ENCODE results near the gene YPEL5. TPM values are rescaled to one million over a fixed set of nuclear protein-coding genes. Genes with fewer than 3 reads are reported as not detected.

YPEL5 gene
- total and polyA plus RNA-seq, 3 experiments from 2014 or later = 35.7 to 119 (median 38.3) TPM

DNA sequence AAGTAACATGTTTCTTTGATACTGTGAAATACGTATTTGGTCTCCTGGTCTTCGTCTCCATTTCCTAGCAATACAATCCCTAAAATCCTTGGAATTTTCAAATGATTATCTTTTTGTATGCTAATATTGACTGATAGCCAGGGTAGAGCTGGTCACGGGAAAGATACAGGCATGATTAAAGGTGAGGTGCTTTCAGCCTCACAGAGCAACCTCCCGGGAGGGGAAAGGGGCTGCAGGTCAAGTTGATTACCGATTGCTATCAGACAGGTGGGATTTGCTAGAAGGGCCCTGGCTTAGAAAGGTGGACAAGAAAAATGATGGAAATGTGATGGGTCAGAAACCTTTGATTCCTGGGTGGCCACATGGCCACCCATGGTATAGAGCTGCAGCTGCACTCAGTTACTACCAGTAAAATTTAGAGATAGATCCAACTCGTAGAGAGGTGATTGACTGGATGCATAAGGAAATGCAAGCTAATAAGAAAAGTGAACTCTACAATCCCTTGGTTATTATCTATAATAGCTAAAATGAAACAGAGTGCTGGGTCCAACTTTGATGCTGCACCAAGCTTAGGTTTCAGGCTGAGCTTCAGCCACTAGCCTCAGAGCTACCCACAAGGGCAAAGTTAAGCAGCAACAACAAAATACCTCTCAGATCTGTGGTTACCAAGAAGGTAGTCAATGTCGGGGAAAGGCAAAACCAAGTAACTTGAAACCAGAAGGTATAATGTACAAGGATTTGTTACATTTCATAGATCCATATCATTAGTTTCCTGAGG lies 15.3 kb downstream of the YPEL5 start:
- POLR2A ChIA-PET = no interaction called here
- Mint-ChIP-seq H3K27ac (peak overlapping the region in 4 of 8 donors; percentile 36 to 97 (median 75)), H3K27me3 (peaks cover 0 to 5% of the 10 kb centered on the region in 2 donors), H3K36me3 (peaks cover 13 to 54% (median 27%) of the 10 kb centered on the region in 3 donors), H3K4me1 (peaks cover 5 to 36% (median 19%) of the 10 kb centered on the region in 3 donors), H3K9me3 (no peaks in the 10 kb centered on the region), H3K4me3 (peak overlapping the region in 3 of 7 donors; percentile 7 to 61 (median 51))
- peaks cover 32% of the 10 kb centered on the region for H3K36me3 ChIP-seq (ENCODE audit: insufficient read depth, low read length)
- no peaks in the 10 kb centered on the region for H3K4me1 ChIP-seq (ENCODE audit: insufficient read depth, low read length)
- H3K9me3 ChIP-seq (ENCODE audit: low read length) = no peaks in the 10 kb centered on the region
- no peak for DNase-seq
- H3K27me3 ChIP-seq (ENCODE audit: insufficient read depth, low read length, poor library complexity, severe bottlenecking) = no peaks in the 10 kb centered on the region
- H3K27ac ChIP-seq (ENCODE audit: low read depth, low read length) = no peak overlapping the region
- H3K4me3 ChIP-seq (ENCODE audit: low read length) = no peak overlapping the region
- CTCF ChIA-PET = interaction anchor here (0.9 to 10.9 kb wide), 4 partner anchors 14 to 557 kb away, joined by 3 to 292 read pairs (median 35); partner anchors contain the start of gene YPEL5

DNA sequence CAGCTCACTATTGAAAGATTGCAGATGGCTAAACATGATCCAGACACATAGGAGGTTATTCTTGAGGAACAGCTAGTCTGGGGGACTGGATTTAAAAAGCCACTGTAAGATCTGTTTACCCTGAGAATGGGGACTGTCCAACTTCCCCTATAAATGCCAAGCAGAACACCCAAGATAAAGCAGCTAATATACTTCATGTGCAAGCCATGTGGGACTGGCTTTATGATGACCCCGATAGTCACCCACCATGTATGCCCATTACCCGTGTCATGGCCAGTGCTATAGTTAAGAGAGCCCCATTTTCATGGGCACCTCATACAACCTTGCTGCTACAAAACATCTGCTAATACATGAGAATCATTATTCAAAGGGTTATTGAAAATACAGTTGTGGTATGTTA lies 16.0 kb downstream of the YPEL5 start:
- Histone ChIP-seq H3K27me3 (ENCODE audit: insufficient read depth, low read length, poor library complexity, severe bottlenecking) (no peaks in the 10 kb centered on the region), H3K27ac (ENCODE audit: low read depth, low read length) (no peak overlapping the region), H3K36me3 (ENCODE audit: insufficient read depth, low read length) (peaks cover 25% of the 10 kb centered on the region), H3K9me3 (ENCODE audit: low read length) (no peaks in the 10 kb centered on the region), H3K4me3 (ENCODE audit: low read length) (no peak overlapping the region), H3K4me1 (ENCODE audit: insufficient read depth, low read length) (no peaks in the 10 kb centered on the region)
- DNase-seq = peak in 1 of 5 donors; percentile 48
- Mint-ChIP-seq H3K4me1 (peaks cover 5 to 29% (median 13%) of the 10 kb centered on the region in 3 donors), H3K27ac (peak overlapping the region in 6 of 8 donors; percentile 0 to 97 (median 34)), H3K4me3 (peak overlapping the region in 2 of 7 donors; percentile 4 to 61), H3K9me3 (no peaks in the 10 kb centered on the region), H3K36me3 (peaks cover 6 to 47% (median 21%) of the 10 kb centered on the region in 3 donors), H3K27me3 (peaks cover 0 to 5% of the 10 kb centered on the region in 2 donors)
- POLR2A ChIA-PET = no interaction called here
- CTCF ChIA-PET = interaction anchor here (0.9 to 10.9 kb wide), 6 partner anchors 15 to 556 kb away, joined by 3 to 292 read pairs (median 16); partner anchors contain the start of gene YPEL5

DNA sequence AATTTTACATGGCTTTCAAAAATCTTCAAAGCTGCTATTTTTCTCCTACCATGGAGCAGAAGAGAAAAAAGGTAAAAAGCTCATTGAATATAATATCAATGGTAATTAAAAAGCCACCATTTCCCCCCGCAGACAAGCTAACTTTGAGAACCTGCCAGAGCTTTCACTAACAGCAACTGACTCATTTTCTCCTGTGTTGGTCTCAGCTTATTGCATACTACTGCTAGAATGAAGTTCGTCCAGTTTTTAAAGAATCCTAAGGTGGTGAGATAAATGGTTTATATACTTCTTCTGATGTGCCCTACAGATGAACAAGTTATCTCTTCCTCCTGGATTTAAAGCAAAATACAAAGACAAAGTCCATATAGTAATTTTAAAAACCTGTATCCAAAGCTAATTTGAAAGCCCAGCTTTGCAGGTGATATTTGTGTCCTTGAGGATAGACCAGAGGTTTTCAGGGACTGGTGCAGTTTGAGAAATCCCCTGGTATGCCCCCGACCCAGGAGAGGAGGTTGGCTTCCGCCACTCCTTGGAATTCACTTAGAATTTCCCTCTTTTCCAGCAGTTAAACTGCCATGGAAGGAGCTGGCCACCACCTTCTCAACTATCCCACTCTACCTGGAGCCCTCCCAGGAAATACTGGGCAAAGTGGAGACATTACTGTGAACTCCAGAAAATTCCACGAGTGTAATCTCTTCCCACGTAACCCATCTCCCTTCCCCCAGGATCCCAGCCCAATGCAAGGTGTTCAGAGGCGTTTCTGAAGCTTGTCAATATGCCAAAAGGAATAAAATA lies 17.5 kb downstream of the YPEL5 start:
- H3K36me3 ChIP-seq (ENCODE audit: insufficient read depth, low read length) = peaks cover 10% of the 10 kb centered on the region
- peaks cover 0 to 6% of the 10 kb centered on the region in 2 donors for H3K27me3 Mint-ChIP-seq
- H3K4me3 ChIP-seq (ENCODE audit: low read length) = no peak overlapping the region
- DNase-seq = no peak
- peak overlapping the region in 2 of 8 donors; percentile 8 to 97 for H3K27ac Mint-ChIP-seq
- H3K4me3 Mint-ChIP-seq = peak overlapping the region in 1 of 7 donors; percentile 35
- H3K27ac ChIP-seq (ENCODE audit: low read depth, low read length) = no peak overlapping the region
- no peaks in the 10 kb centered on the region for H3K4me1 ChIP-seq (ENCODE audit: insufficient read depth, low read length)
- POLR2A ChIA-PET = interaction anchor here (0.5 to 1.4 kb wide), 10 partner anchors 17 to 547 kb away, joined by 3 to 10 read pairs (median 3); partner anchors contain the start of genes LBH and YPEL5
- H3K9me3 Mint-ChIP-seq = no peaks in the 10 kb centered on the region
- peaks cover 5 to 16% (median 10%) of the 10 kb centered on the region in 3 donors for H3K4me1 Mint-ChIP-seq
- H3K9me3 ChIP-seq (ENCODE audit: low read length) = no peaks in the 10 kb centered on the region
- CTCF ChIA-PET = interaction anchor here (0.7 to 10.9 kb wide), 45 partner anchors 8 to 1173 kb away, joined by 3 to 292 read pairs (median 4); partner anchors contain the start of genes LBH and YPEL5
- peaks cover 0 to 34% (median 10%) of the 10 kb centered on the region in 3 donors for H3K36me3 Mint-ChIP-seq
- no peaks in the 10 kb centered on the region for H3K27me3 ChIP-seq (ENCODE audit: insufficient read depth, low read length, poor library complexity, severe bottlenecking)

DNA sequence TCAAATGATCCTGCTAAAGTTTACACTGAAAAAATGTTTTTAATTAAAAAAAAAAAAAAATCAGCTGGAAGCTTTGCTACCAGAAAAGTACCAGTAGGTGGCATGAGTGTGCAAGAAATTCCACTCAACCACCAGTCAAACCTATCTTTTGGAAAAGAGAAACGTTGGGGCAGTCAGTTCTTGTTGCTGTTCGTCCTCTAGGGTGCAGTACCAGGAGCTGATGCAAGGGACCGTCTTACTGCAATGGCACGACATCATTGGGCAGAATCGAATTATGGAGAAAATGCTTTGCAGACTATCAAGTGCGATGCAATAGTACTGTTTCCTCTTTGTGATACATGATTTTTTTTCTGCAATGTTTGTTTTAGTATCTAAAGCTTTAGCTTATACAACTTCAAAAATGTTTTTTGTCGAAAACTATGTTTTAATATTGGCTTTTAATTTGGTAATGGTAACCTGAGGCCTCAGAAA lies 18.3 kb downstream of the YPEL5 start:
- H3K27me3 ChIP-seq (ENCODE audit: insufficient read depth, low read length, poor library complexity, severe bottlenecking) = no peaks in the 10 kb centered on the region
- no peaks in the 10 kb centered on the region for H3K4me1 ChIP-seq (ENCODE audit: insufficient read depth, low read length)
- peak overlapping the region in 1 of 7 donors; percentile 35 for H3K4me3 Mint-ChIP-seq
- H3K36me3 ChIP-seq (ENCODE audit: insufficient read depth, low read length) = peaks cover 3% of the 10 kb centered on the region
- H3K27ac ChIP-seq (ENCODE audit: low read depth, low read length) = no peak overlapping the region
- H3K27ac Mint-ChIP-seq = peak overlapping the region in 1 of 8 donors; percentile 97
- no peaks in the 10 kb centered on the region for H3K9me3 Mint-ChIP-seq
- ChIA-PET CTCF (interaction anchor here (0.7 to 10.9 kb wide), 44 partner anchors 9 to 1173 kb away, joined by 3 to 292 read pairs (median 4); partner anchors contain the start of genes LBH and YPEL5), POLR2A (interaction anchor here (0.6 to 1.4 kb wide), 10 partner anchors 18 to 547 kb away, joined by 3 to 10 read pairs (median 4); partner anchors contain the start of genes LBH and YPEL5)
- peaks cover 0 to 8% of the 10 kb centered on the region in 2 donors for H3K27me3 Mint-ChIP-seq
- no peak overlapping the region for H3K4me3 ChIP-seq (ENCODE audit: low read length)
- peak in 4 of 5 donors; percentile 43 to 81 (median 80) for DNase-seq
- H3K36me3 Mint-ChIP-seq = peaks cover 0 to 27% (median 10%) of the 10 kb centered on the region in 3 donors
- H3K4me1 Mint-ChIP-seq = peaks cover 5 to 14% (median 10%) of the 10 kb centered on the region in 3 donors
- no peaks in the 10 kb centered on the region for H3K9me3 ChIP-seq (ENCODE audit: low read length)

DNA sequence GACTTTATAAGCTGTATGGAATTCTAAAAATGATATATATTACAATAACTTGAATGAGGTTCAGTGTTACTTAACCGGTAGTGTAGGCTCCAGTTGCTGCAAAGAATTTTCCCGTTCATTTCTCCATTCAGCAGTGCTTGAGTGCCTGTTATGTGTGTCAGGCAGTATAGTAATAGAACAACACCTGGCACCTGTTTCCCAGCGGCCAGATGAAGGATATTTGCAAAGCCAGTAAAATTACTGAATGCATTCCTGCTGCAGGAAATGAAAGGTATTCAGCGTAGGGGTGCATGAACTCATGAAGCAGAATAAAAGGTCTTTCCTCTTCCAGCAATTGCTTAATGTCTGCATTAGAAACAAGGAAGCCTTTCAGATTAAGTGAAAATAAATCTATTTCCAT lies 18.8 kb downstream of the YPEL5 start:
- H3K9me3 Mint-ChIP-seq = no peaks in the 10 kb centered on the region
- H3K4me1 Mint-ChIP-seq = peaks cover 5 to 10% (median 5%) of the 10 kb centered on the region in 3 donors
- no peak overlapping the region for H3K27ac ChIP-seq (ENCODE audit: low read depth, low read length)
- H3K36me3 ChIP-seq (ENCODE audit: insufficient read depth, low read length) = no peaks in the 10 kb centered on the region
- H3K4me3 Mint-ChIP-seq = no peak overlapping the region
- H3K4me1 ChIP-seq (ENCODE audit: insufficient read depth, low read length) = no peaks in the 10 kb centered on the region
- ChIA-PET POLR2A (interaction anchor here (0.8 to 1.4 kb wide), 5 partner anchors 18 to 546 kb away, joined by 4 to 10 read pairs (median 6); partner anchors contain the start of genes LBH and YPEL5), CTCF (interaction anchor here (0.8 to 10.9 kb wide), 37 partner anchors 9 to 1172 kb away, joined by 3 to 292 read pairs (median 4); partner anchors contain the start of genes LBH and YPEL5)
- peak overlapping the region in 1 of 8 donors; percentile 56 for H3K27ac Mint-ChIP-seq
- no peak for DNase-seq
- H3K27me3 Mint-ChIP-seq = peaks cover 0 to 8% of the 10 kb centered on the region in 2 donors
- H3K9me3 ChIP-seq (ENCODE audit: low read length) = no peaks in the 10 kb centered on the region
- no peak overlapping the region for H3K4me3 ChIP-seq (ENCODE audit: low read length)
- no peaks in the 10 kb centered on the region for H3K27me3 ChIP-seq (ENCODE audit: insufficient read depth, low read length, poor library complexity, severe bottlenecking)
- H3K36me3 Mint-ChIP-seq = peaks cover 0 to 22% (median 10%) of the 10 kb centered on the region in 3 donors

DNA sequence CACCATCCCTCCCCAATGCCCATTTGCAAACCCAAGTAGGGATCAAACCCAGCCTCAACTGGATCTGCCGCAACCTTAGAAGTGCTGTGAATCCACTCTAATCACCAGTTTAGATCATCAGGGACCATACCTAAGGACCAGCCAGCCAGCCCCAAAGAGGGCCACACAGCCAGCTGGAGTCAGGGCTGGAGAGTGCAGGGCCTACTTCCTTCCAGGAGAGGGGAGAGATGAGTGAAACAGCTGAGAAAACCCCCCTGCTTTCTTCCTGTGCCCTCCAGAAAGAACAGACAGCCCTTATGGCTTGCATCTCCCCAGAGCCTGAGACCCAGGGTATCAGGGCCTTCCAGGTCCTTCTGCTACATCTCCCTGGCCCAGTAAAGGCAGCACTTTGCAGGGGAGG lies 25.8 kb downstream of the YPEL5 start:
- H3K9me3 ChIP-seq (ENCODE audit: low read length) = no peaks in the 10 kb centered on the region
- no peak overlapping the region for H3K27ac ChIP-seq (ENCODE audit: low read depth, low read length)
- H3K4me1 ChIP-seq (ENCODE audit: insufficient read depth, low read length) = no peaks in the 10 kb centered on the region
- POLR2A ChIA-PET = no interaction called here
- H3K4me1 Mint-ChIP-seq = no peaks in the 10 kb centered on the region
- H3K27me3 Mint-ChIP-seq = peaks cover 0 to 4% of the 10 kb centered on the region in 2 donors
- H3K36me3 ChIP-seq (ENCODE audit: insufficient read depth, low read length) = no peaks in the 10 kb centered on the region
- H3K27ac Mint-ChIP-seq = no peak overlapping the region
- no peak overlapping the region for H3K4me3 ChIP-seq (ENCODE audit: low read length)
- no peak overlapping the region for H3K4me3 Mint-ChIP-seq
- peaks cover 0 to 7% (median 3%) of the 10 kb centered on the region in 3 donors for H3K36me3 Mint-ChIP-seq
- DNase-seq = no peak
- H3K27me3 ChIP-seq (ENCODE audit: insufficient read depth, low read length, poor library complexity, severe bottlenecking) = no peaks in the 10 kb centered on the region
- CTCF ChIA-PET = no interaction called here
- no peaks in the 10 kb centered on the region for H3K9me3 Mint-ChIP-seq

DNA sequence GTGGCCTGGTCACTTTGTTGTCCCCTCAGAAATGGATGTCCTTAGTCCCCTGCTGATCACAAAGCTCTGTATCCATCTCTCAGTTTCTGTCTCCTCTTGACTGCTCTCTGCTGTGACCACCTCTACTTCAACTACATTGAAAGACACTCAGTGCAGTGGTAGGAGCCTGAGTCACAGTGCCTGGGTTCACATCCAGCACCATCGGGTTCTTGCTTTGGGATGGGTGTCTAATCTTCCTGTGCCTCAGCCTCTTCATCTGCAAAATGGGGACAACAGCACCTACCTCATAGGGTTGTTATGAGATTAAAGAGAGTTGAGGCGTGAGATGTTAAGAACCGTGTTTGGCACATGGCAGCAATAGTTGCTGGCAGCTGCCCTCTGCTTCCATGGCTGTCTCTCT lies 30.6 kb downstream of the YPEL5 start:
- Histone ChIP-seq H3K4me3 (ENCODE audit: low read length) (no peak overlapping the region), H3K27ac (ENCODE audit: low read depth, low read length) (no peak overlapping the region), H3K4me1 (ENCODE audit: insufficient read depth, low read length) (no peaks in the 10 kb centered on the region), H3K36me3 (ENCODE audit: insufficient read depth, low read length) (no peaks in the 10 kb centered on the region), H3K27me3 (ENCODE audit: insufficient read depth, low read length, poor library complexity, severe bottlenecking) (no peaks in the 10 kb centered on the region), H3K9me3 (ENCODE audit: low read length) (no peaks in the 10 kb centered on the region)
- H3K4me3 Mint-ChIP-seq = no peak overlapping the region
- ChIA-PET CTCF (interaction anchor here (1.3 to 1.7 kb wide), 2 partner anchors 13 to 534 kb away, joined by 3 to 5 read pairs; no protein-coding TSS in a partner anchor), POLR2A (no interaction called here)
- no peaks in the 10 kb centered on the region for H3K4me1 Mint-ChIP-seq
- H3K36me3 Mint-ChIP-seq = no peaks in the 10 kb centered on the region
- H3K9me3 Mint-ChIP-seq = no peaks in the 10 kb centered on the region
- no peak overlapping the region for H3K27ac Mint-ChIP-seq
- DNase-seq = no peak
- peaks cover 3 to 5% of the 10 kb centered on the region in 2 donors for H3K27me3 Mint-ChIP-seq
